SK-N-MC (cell line): Measurements from ENCODE around the gene HOMER2.

Source experiments
- EZH2 ChIP-seq: fragments of 200-600 bp; sonication (generic); IDR thresholded peaks from one replicate; pipeline ENCODE4 v1.6.1; 2017; ENCODE audit warnings: antibody characterized with exemption
- POLR2AphosphoS5 ChIP-seq: IDR thresholded peaks from 2 replicates; pipeline ENCODE4 v1.6.1; 2012; ENCODE audit warnings: mild to moderate bottlenecking, low read depth, low read length, borderline replicate concordance

DNA sequence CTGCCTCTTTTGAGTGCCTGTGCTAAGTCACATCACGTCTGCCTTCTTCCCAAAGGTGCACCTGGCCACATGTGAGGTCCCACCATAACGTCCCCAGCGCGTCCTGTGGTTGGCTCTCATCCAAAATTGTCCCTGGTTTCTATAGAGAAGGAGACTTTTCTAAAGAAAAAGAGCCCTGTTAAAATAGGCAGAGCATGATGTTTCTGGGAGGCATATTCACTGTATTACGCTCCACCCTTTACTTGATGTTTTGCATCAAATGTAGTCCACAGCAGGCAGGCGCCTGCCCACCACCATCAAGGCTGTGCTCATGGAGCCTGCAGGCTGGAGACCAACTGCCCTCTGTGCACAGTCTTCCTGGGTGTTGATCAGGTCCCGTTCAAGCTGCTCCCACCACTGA, 106.8 kb downstream of the HOMER2 start:
- TF ChIP-seq POLR2AphosphoS5 (no peak), EZH2 (no peak)
